Fibroblast of the conjunctiva (primary cell): Measurements from ENCODE around the gene KNDC1.
"Not testable (repeated sequence)": the region's sequence is repeated elsewhere in the genome, so short reads cannot be mapped to it uniquely, and the experiment has no call there.

Experiments
- DNase-seq: peaks from one replicate; pipeline ENCODE4 v3.0.0-alpha.2; 2010; ENCODE audit warnings: low read depth

The KNDC1 gene

DNA sequence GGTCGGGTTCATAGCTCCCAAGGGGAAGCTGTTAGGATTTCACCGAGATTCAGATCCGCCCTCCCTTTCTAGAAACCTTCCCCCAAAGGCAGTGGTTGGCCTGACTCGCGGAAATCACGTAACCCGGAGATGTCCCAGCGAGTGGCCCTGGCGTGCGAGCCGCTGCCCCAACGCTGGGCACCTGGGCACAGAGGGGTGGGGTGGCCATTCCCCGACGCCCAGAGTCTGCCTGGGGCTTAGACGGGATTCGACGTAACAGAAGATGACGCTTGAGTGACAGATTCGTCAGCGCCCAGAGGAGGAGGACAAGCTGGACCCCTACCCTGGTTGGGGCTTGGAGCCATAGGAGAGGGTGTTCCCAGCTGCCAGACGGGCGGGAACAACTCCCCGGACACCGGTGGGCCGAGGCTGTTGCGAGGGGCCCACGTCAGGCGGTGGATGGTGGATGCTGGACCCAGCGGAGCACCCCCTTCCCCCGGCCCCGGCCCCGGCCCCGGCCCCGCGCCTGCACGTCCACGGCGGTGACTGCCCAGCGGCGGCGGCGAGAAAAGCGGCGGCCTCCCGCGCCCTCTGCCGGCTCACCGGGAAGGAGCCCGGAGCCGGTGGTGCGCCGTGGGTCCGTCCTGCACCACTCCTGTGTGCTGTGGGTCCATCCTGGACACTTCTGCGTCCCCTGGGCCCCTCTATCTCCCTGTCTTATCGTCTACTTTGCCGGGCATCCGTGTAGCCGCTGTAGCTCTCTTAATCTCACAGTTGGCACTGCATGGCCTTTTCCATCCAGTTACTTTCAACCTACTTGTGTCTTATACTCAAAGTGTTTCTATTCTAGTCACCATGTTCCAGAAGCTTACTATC, 35.4 kb upstream of the KNDC1 start:
- no peak for DNase-seq

DNA sequence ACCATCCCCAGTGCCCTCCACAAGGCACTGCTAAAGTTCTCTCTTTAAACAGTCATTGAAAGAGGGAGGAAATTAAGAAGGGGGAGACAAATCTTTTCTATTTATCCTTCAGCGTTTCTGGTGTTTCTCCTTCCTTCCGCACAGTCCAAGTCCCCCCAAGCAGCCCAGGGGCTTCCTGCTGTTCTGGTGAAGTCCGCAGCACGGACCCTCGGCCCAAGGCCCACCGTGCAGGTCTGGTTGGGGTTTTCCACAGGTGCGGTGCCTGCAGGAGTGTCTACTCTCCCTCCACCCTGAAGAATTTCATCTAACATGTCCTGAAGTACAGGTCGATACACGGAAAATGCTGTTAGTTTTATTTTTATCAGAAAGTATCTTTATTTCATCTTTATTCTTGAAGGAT, 34.1 kb upstream of the KNDC1 start:
- DNase-seq = no peak

DNA sequence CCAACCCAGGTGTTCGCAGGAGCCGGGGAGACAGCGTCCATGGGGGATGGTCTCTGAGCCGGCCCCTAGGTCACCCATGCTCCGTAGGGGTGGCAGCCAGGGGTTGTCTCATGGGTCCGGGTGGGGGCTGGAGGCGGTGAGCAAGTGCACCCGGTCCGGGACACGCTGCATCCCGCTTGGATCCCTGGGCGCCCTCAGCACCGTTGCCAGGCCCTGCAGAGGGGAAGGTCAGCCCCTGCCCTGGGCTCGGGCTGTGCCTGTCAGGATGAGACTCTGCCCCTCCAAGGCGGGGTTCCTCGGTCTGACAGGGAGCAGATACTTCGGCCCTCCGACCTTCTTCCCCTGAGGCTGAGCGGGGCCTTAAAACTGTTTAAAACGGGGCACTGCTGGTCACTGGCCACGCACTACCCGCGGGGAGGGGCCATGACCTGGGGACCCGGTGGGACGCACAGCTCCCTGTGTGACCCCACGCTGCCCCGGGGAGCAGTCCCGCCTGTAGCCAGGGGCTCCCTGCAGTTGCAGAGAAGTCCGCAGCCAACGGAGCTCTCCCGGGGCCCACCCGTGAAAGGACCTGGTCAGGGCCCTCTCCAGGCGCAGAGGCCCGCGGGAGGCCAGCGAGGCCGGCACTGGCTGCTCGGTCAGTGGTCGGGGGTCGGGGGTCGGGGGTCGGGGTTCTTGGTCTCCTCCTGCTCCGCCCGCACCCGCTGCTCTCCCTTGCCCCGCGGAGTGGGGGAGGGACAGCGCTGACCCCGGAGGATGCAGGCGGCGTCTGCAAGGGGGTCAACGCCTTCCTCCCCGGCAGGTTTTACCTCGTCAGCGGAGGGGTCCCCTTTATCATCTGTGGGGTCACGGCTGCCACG, 33.4 kb upstream of the KNDC1 start:
- DNase-seq = no peak

DNA sequence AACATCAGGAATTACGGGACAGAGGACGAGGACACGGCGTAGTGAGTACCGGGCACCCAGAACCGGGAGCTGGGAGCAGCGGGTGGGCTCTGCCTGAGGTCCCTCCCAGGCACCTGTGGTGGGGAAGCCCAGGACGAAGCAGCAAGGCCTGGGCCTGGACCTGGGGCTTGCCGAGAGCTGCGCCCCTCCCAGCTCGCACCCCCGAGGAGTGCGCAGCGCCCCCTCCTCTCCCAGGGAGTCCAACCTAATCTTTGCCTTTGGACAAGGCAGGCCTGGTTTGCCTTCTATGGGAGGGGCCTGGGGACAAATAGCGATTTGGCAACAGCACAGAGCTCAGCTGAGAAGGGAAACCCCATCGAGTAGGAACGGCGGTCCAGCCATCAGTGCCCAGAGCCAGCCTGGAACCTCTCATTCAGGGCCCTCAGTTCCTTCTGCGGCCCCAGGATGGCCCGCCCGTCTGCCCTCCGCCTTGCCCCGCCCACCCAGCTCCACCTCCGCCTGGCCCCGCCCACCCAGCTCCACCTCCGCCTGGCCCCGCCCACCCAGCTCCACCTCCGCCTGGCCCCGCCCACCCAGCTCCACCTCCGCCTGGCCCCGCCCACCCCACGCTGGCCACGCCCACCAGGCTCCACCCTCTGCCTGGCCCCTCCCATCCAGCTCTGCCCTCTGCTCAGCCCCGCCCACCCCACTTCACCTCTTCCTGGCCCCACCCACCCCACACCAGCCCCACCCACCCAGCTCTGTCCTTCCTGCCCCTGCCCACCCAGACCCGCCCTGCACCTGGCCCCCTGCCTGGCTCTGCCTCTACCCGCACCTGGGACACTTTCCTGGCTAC, 32.5 kb upstream of the KNDC1 start:
- DNase-seq = no peak

DNA sequence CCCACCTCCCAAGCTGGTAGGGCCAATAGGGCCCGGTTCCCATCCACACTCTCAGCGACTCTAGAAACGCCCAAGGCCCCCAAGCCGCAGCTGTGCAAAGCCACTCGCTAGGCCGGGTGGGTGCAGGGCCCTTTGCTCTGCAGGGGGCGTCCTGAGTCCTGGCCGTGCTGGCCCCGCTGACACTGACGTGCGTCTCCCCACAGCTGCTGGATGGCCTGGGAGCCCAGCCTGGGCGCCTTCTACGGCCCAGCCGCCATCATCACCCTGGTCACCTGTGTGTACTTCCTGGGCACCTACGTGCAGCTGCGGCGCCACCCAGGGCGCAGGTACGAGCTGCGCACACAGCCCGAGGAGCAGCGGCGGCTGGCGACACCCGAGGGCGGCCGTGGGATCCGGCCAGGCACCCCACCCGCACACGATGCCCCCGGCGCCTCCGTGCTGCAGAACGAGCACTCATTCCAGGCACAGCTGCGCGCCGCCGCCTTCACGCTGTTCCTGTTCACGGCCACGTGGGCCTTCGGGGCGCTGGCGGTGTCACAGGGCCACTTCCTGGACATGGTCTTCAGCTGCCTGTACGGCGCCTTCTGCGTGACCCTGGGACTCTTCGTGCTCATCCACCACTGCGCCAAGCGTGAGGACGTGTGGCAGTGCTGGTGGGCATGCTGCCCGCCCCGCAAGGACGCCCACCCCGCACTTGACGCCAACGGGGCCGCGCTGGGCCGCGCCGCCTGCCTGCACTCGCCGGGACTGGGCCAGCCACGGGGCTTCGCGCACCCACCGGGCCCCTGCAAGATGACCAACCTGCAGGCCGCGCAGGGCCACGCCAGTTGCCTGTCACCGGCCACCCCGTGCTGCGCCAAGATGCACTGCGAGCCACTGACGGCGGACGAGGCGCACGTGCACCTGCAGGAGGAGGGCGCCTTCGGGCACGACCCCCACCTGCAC, 31.6 kb upstream of the KNDC1 start:
- DNase-seq = no peak

DNA sequence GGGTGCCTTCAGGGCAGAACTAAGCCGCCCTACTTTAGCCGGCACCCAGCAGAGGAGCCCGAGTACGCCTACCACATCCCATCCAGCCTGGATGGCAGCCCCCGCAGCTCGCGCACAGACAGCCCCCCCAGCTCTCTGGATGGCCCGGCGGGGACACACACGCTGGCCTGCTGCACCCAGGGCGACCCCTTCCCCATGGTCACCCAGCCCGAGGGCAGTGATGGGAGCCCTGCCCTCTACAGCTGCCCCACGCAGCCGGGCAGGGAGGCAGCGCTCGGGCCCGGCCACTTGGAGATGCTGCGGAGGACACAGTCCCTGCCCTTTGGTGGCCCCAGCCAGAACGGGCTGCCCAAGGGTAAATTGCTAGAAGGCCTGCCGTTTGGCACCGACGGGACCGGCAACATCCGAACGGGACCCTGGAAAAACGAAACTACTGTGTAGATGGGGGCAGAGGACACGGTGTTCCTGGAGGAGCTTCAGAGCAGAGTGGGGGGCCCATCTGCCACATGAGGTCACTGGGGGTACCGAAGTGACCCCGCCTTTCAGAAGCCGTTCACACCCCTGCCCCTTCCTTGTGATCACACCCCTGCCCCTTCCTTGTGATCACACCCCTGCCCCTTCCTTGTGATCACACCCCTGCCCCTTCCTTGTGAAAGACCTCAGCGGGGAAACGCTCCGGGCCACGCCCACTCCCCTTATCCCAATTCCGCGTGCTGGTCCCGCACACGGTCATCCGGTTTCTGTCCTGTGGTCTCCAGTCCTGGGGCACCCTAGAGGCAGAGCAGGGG, 30.8 kb upstream of the KNDC1 start:
- DNase-seq = no peak

DNA sequence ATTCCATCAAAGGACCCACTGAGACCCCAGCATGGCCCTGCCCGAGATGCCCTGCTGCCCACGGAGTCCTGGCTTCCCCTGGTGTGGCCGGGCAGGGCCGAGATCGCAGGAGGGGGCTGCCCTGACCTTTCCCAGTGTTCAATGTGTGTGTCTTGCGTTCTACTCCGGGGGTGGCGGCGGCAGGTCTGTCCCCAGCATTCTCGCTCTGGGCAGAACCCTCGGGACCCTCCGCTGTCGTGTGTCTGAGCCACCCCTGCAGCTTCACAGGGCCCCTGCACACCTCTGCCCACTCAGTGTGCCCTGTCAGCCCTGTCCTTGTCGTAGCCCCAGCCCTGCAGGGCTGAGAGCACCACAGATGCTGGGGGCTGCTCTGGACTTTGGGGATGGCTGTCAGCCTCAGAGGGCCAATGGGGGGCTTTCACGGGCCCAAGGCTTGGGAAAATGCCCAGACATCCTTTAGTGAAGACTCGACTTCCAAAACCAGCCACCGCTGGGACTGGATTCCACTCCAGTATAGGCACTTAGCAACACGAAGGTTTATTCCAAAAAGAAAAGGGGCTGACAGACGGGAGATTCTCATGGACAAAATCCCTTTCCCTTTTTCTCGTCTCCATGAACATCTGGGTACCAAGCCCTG, 30.0 kb upstream of the KNDC1 start:
- DNase-seq = no peak

DNA sequence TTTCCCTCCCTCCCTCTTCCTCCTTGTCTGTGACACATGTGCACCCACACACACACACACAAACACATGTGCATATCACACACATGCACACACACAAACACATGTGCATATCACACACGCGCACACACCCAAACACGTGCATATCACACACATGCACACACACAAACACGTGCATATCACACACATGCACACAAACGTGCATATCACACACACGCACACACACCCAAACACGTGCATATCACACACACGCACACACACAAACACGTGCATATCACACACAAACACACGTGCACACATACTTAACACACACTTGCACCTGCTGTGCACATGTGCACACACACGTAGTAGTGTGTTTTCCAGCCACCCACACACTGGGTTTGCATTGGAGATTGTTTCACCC, 29.4 kb upstream of the KNDC1 start:
- DNase-seq = no peak

DNA sequence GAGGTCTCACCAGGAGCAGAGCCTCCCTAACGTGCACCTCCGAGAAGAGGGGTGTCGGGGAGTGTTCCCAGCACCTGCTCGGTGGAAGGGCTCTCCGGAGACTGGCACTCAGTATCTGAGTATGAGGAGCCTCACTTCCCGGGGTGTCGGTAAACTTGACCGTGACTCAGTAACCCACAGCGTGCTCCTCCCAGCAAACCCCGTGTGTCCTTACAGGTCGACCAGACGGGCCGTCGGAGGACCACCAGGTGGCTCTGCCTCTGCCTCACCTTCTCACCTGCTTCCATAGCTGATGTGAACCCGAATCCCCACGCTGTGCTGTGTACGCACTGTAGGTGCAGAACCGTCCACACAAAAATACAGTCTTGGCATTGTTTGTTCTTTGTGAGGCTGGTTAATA, 29.0 kb upstream of the KNDC1 start:
- DNase-seq = no peak

DNA sequence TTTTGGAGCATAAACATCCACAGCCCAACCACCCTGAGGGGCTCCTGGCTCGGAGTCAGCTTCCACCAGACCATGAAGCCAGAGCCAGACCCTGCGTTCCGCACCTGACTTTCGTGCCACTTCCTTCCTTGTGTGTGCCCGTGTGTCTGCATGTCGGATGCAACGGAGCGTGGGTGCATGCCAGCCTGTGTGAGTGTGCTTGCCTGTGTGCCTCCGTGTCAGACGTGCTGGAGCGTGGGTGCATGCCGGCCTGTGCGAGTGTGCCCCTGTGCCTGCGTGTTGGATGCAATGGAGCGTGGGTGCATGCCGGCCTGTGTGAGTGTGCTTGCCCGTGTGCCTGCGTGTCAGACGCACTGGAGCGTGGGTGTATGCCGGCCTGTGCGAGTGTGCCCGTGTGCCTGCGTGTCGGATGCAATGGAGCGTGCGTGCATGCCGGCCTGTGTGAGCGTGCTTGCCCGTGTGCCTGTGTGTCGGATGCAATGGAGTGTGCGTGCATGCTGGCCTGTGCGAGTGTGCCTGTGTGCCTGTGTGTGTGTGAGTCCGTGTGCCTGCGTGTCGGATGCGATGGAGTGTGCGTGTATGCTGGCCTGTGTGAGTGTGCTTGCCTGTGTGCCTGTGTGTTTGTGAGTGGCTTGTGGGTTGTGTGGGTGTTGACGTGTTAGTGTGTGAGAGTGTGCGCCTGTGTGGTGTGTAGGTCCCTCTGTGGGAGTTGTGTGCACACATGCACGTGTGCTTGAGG, 28.1 kb upstream of the KNDC1 start:
- no peak for DNase-seq

DNA sequence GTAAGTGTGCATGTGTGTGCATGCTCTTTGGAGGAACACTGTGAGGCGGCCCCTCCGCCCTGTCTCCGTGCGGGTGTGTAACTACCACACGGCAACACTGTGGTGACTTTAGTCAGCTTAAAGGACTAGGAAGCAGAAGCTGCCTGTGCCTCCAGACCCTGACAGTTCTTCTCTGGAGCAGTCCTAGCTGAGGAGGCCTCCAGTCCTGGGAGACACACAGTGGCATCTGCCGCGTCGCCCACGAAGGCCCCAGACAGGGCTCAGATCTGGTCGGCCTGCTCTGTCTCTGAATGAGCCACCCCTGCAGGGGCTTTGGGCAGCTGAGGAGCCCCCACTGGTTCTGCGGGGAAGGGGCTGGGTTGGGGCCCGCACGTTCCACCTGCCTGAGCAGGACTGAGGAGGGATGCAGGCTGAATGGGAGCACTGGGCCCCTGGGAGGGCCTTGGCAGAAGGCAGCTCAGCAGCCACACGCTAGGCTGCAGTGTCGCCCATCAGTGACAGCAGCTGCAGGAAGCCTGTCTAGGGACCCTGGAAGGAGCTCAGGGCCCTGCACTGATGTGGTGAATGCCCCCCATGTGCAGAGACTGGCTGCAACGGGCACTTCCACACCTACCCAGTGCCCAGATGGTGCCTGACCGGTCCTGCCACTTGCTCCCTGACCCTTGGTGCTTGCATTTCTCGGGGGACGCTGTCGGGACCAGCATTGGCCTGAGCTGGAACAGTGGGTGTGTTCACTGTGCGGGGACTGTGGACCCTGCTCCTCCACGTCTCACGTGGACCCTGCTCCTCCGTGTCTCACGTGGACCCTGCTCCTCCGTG, 27.3 kb upstream of the KNDC1 start:
- no peak for DNase-seq

DNA sequence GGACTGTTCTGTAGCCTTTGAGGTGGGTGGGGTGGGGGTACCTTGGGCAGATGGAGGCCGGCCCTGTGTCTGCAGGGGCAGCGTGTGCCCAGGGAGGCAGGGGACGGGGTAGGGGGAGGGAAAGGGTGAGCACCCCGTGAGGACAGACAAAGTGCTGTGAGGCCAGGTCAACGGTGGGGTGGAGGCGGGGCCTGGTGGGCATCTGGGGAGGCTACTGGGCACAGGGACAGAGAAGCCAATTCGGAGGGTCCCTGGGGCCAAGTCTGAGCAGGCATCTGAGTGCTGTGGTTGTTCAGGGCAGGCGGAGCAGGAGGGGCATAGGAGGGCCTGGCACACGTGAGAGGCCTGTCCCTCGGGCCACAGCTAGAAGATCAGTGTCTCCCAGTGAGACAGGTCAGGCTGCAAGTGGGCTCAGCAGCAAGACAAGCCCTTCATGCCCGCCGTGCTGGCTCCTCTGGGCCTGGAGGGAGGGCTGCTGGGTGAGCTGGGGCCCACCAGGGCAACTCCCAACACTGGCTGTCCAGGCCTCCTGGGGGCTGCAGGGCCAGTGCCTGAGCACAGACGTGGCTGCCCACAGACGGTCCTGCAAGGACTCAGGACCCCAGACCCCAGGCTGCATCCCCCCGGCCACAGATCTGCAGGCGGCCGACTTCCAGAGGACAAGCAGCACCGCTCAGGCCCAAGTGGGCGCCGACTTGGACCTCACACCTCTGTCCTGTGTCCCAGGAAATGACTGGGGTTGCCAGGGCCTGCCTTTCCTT, 26.4 kb upstream of the KNDC1 start:
- DNase-seq = no peak

DNA sequence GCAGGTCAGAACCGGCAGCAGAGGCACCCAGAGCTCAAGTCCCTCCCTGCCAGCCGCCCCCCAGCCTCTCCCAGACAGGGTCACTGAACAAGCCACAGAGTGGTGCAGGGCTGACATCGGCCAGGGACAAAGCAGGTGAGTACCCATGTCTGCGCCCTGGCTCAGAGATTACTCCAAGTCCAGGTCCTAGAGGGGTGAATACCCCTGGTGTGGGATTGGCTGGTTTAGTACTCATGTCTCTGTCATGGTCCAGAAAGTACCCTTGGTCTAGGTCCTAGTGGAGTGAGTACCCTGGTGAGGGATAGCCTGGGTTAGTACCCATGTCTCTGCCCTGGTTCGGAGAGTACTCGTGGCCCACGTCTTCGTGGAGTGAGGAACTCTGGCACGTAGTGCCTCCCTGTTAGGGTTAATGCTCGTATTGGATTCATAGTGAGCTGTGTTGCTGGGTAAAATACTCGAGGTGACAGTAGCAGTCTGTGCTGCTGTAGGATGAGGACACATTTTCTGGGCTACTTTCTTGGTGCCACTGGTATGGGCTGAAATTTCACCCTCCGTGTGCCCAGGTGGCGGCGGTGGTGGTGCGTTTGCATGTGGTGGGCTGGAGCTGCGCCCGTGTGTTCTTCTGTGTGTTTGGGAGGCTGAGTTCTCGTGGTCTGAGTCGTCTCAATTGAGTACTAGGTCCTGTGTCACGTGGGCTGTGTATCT, 25.5 kb upstream of the KNDC1 start:
- no peak for DNase-seq

DNA sequence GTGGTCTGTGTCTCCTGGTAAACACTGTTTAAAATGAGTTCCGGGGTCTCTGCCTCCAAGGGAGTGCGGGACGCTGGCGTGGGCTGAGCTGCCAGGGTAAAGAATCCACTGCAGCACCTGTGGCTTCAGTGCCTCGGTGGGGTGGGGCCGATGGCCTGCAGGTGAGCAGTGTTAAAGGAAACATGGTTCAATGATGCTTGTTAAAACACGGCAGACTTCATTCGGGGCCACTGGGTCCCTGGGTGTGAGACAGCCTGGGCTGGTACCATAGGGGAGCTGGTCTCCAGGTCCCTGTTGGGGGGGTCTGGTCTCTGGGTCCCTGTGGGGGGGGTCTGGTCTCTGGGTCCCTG, 24.9 kb upstream of the KNDC1 start:
- DNase-seq = no peak

DNA sequence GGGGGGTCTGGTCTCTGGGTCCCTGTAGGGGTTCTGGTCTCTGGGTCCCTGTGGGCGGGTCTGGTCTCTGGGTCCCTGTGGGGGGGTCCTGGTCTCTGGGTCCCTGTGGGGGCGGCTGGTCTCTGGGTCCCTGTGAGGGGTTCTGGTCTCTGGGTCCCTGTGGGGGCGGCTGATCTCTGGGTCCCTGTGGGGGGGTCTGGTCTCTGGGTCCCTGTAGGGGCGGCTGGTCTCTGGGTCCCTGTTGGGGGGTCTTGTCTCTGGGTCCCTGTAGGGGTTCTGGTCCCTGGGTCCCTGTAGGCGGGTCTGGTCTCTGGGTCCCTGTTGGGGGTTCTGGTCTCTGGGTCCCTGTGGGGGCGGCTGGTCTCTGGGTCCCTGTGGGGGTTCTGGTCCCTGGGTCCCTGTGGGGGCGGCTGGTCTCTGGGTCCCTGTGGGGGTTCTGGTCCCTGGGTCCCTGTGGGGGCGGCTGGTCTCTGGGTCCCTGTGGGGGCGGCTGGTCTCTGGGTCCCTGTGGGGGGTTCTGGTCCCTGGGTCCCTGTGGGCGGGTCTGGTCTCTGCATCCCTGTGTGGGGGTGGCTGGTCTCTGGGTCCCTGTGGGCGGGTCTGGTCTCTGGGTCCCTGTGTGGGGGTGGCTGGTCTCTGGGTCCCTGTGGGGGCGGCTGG, 22.4 kb upstream of the KNDC1 start:
- DNase-seq = not testable (repeated sequence)

DNA sequence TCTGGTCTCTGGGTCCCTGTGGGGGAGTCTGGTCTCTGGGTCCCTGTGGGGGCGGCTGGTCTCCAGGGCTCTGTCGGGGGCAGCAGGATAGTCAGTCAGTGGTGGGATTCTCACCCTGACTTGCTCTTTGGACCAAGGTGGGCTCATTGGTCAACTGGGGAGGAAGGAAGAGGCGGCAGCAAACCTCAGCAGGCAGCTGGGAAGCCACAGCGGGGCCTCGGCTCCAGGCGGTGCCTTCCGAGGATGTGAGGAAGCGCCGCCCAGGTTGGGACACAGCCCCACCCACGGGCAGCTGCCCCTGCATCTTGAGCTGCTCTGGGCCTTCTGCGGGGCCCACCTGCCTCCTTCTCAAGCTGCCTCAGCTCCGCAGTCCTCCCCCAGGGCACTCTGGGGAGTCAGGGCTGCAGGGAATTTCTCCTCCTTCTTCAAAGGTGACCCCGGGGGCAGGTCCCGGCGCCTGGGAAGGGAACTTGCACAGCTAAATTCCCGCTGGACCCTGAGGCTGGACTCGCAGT, 20.4 kb upstream of the KNDC1 start:
- no peak for DNase-seq
